GM19463 (cell line): ENCODE data around the gene TLK1.

Experiments used
- ATAC-seq: cut with Tn5 transposase; IDR thresholded peaks from one replicate; pipeline ENCODE4 v1.9.1; 2021; ENCODE audit warnings: mild to moderate bottlenecking, moderate library complexity; ENCODE audit not compliant: unreplicated experiment

TLK1 gene

GRCh38 chr2:170969872-170970496 is 190.7 kb downstream of the TLK1 start:
- no peak for ATAC-seq

- ATAC-seq = no peak
Measured at GRCh38 chr2:170969030-170969429, 191.7 kb downstream of the TLK1 start.

GRCh38 chr2:170968205-170969003 is 192.3 kb downstream of the TLK1 start:
- no peak for ATAC-seq

DNA sequence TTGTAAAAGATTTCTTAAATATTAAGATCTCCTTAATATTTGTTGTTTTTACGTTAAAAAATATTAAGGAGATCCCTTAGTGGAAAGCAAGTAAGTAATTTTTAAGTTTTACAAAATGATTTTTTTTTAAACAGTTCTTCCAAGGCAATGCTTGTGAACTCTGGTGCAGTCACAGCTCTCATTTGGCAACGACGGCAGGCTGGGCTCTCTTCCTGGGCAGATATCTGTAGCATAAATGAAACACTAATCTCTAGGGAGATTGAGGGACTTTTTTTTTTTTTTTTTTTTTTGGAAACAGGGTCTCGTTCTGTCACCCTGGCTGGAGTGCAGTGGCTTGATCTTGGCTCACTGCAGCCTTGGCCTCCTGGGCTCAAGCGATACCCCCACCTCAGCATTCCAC is 193.1 kb downstream of the TLK1 start:
- ATAC-seq = no peak

GRCh38 chr2:170966648-170967396 is 193.9 kb downstream of the TLK1 start:
- no peak for ATAC-seq

- ATAC-seq = no peak
Measured at GRCh38 chr2:170965446-170966225, 195.1 kb downstream of the TLK1 start.

DNA sequence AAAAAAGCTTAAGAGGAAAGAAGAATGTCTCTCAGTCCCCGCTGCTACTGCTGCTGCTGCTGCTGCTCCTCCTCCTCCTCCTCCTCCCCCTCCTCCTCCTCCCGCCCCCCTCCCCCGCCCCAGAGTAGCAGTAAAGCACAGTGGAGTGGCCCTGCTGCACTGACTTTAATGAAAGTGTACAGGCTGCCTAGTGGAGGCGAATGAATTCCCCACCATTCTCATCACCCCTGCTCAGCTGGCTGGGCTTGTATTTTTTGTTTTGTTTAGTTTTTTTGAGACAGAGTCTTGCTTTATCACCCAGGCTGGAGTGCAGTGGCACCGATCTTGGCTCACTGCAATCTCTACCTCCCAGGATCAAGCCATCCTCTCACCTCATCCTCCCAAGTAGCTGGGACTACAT is 197.3 kb downstream of the TLK1 start:
- no peak for ATAC-seq

DNA sequence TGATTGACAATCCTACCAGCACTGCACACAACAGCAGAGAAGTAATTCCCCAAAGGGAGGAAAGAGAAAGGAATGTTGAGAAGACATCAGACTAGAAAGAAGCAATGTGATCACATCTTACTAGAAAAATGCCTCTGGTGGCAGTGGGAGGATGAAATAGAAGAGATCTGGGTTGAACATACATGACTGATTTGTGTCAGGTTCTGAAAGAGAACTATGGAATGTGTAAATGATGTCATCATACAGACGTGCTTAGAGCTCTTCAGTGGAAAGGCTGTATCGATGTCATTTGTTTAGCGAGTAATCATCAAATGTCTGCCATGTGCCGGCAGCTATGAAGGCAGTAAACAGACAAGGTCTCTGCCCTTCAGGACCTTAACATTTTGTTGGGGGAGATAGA is 206.8 kb downstream of the TLK1 start:
- ATAC-seq = no peak

- ATAC-seq = peak; percentile 76
Measured at GRCh38 chr2:170950221-170950761, 210.4 kb downstream of the TLK1 start.

- no peak for ATAC-seq
Measured at GRCh38 chr2:170949415-170949814, 211.3 kb downstream of the TLK1 start.

DNA sequence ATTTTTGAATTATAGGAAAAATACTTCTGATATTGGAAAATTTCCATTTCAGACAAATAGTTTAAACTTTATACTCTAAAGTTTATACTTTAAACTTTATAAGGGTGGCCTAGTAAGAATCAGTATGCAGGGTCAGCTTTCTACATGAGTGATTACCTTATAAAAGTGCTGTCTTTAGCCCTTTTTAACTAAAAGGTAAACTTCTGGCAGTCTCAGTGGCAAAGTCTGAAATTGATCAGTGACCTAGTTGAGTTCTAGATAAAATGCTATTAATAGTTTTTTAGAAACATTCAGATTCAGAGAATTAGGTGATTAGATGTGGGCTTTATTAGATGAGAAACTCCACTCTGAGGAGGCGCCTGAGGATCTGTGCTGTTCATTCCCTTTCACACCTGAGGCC is 216.1 kb downstream of the TLK1 start:
- no peak for ATAC-seq

- no peak for ATAC-seq
Measured at GRCh38 chr2:170943596-170943995, 217.1 kb downstream of the TLK1 start.

DNA sequence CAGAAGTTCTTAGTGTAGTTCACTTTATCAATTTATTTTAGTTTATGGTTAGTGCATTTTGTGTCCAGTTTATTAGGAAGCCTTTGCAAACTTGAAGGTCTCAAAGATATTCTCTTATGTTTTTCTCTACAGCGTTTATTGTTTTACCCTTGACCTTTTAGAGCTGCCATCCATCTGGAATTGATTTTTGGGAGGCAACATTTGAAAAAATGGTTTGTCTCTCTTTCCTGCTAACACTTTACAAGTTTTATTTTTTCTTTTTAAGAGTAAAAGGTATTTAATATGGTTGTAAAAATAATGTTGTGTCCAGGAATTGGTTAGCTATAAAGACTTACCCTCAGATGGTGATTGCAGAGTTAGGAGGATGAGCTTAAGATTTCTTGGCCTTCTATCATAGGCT is 217.7 kb downstream of the TLK1 start:
- ATAC-seq = no peak

DNA sequence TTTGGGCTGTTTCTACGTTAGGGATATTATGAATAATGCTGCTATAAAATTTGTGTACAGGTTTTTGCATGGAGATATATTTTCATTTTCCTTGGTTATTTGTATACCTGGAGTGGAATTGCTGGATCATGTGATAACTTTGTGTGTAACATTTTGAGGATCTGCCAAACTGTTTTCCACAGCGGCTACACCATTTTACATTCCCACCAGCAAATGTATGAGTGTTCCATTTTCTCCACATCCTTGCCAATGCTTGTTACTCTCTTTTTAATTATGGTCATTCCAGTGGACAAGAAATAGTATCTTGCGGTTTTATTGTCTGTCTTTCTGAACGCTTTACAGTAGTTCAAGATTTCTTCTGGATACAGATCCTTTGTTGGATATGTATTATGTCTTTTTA is 218.1 kb downstream of the TLK1 start:
- no peak for ATAC-seq
